HFF-Myc (cell line): ENCODE measurements around the gene OR8B12.

ENCODE experiments used
- DNase-seq: peaks from one replicate; pipeline ENCODE4 v3.0.0-alpha.2; 2011; ENCODE audit warnings: low read depth; ENCODE audit errors: extremely low read depth
- H3K4me3 ChIP-seq: replicated peaks from 2 replicates; pipeline ENCODE4 v1.5.1; 2011; ENCODE audit warnings: low read depth, mild to moderate bottlenecking, control low read depth, low read length
- TF ChIP-seq, protein P1 (sequence below): IDR thresholded peaks from 2 replicates; pipeline ENCODE4 v1.5.1; 2012; ENCODE audit warnings: mild to moderate bottlenecking, low read depth, low read length, control low read depth; ENCODE audit errors: missing control alignments

OR8B12 gene

DNA sequence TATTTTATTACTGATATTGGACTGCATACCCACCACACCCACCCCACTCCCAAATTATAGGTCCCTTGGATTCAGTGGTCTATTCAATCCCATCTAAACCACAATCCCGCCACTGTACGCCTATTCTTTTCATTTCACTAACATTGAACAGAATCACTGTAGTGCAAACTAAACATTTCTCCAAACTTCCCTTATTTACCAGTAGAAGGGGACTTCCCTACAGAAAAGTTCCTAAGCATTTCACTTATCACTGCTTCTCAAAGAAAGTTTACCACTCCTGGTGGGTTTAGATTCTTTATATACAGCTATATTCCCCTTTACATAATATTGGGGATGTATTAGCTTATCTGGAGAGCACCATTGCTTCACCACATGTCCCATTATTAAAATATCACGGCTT, 29.3 kb downstream of the OR8B12 start:
- no peak overlapping the region for H3K4me3 ChIP-seq
- no peak for DNase-seq
- TF ChIP-seq, protein P1, sequence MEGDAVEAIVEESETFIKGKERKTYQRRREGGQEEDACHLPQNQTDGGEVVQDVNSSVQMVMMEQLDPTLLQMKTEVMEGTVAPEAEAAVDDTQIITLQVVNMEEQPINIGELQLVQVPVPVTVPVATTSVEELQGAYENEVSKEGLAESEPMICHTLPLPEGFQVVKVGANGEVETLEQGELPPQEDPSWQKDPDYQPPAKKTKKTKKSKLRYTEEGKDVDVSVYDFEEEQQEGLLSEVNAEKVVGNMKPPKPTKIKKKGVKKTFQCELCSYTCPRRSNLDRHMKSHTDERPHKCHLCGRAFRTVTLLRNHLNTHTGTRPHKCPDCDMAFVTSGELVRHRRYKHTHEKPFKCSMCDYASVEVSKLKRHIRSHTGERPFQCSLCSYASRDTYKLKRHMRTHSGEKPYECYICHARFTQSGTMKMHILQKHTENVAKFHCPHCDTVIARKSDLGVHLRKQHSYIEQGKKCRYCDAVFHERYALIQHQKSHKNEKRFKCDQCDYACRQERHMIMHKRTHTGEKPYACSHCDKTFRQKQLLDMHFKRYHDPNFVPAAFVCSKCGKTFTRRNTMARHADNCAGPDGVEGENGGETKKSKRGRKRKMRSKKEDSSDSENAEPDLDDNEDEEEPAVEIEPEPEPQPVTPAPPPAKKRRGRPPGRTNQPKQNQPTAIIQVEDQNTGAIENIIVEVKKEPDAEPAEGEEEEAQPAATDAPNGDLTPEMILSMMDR = no peak

DNA sequence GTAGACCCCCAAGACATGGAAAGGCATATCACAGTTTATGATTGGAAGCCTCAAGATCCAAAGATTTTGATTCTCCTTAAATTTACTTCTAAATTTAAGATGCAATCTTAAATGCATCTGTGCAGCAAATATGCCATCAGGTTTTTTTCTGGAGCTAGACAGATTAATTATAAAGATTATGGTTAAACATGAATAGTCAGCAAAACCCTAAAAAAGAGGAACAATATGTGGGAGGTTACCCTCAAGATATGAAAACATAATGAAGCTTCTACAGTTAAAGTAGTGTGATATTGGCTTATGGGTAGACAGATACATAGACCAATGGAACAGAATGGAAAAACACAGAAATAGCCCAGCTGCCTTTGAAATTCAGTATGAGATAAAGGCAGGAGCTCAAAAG, 31.7 kb downstream of the OR8B12 start:
- TF ChIP-seq, protein P1 = no peak
- no peak for DNase-seq
- no peak overlapping the region for H3K4me3 ChIP-seq

DNA sequence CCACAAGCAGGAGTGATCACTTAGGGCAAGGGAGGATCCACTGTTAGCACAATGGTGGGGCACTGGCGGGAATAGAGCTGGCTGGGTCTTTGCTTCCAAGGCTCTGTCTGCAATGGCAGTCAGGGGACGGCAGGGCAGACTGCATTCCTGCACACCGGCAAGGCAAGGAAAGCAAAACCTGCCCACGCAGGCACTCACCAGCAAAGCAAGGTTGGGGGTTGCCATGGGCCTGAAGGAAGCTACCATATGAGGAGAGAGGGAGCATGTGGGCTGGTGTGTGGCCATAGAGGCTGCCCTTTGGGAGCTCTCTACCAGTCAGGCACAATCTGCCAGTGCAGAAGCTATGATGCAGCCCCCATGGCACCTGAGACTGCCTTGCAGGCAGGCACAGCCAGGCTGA, 33.2 kb downstream of the OR8B12 start:
- TF ChIP-seq, protein P1 = no peak
- no peak for DNase-seq
- H3K4me3 ChIP-seq = no peak overlapping the region

DNA sequence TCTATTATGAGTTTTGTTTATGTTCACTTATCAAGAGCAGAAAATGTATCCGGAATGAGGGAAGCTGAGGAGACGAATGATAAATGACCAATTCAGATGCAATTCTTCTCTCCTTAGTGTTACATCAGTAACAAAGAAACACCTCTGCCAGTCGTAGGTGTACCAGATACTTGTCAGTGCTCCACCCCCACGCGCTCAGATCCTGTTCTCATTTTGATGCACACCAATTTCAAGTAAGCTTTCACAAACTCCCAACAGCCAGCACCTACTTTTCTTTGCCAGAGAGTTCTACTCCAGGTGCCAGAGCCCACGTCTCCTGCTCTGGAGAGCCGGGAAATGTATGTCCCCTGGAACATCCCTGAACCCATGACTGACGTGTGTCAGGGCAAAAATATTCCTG, 43.7 kb downstream of the OR8B12 start:
- no peak overlapping the region for H3K4me3 ChIP-seq
- no peak for DNase-seq
- TF ChIP-seq, protein P1 = no peak

DNA sequence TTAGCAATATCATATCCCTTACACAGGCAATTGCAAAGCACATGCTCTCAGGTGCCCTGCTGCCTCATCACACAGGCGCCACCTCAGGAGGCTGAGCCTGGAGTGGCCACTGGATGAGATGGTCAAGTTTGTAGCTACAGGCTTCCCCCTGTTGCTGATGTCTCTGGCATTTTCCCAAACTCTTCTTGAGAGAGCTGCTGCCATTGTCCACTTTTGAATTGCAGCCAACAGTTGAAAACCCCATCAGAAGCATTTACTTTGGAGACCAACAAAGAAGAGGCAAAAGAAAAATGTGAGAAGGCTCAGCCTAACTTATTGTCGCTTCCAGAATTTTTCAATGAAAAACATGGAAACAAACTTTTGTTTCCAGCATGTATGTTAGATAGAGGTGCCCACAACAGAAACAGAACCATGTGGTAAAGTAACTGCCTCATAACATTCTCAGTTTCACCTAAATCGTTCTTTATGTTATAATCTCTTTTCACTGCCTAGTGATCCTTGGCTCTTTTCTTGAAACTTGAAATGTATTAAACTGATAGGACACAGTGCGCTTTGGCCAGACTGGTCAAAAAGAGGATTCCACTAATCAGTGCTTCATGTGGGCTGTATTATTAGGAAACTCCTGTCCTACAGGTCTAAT, 50.3 kb downstream of the OR8B12 start:
- TF ChIP-seq, protein P1 = no peak
- no peak overlapping the region for H3K4me3 ChIP-seq
- no peak for DNase-seq
